GM18861 (cell line): Measurements from ENCODE around the gene KCNMA1.

Source experiments
- ATAC-seq: cut with Tn5 transposase; IDR thresholded peaks from one replicate; pipeline ENCODE4 v1.9.1; 2021; ENCODE audit not compliant: unreplicated experiment

Gene KCNMA1

DNA sequence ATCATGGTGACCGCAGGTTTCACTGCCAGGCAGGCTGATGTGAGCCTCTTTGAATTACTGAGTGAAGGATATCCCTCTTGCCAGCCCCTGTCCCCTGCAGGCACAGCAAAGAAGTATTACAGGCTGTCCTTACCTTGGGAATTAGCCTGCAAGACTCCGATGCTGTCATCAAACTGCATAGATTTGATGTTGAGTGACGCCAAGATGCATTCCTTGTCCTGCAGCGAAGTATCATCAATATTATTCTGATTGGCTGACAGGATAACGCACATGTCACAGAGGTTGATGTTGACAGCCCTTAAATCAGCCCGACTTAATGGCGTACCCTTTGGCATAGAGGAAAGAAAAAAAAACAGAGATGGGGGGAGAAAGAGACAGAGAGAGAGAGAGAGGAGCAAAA is 693.0 kb downstream of the KCNMA1 start:
- ATAC-seq: no peak

DNA sequence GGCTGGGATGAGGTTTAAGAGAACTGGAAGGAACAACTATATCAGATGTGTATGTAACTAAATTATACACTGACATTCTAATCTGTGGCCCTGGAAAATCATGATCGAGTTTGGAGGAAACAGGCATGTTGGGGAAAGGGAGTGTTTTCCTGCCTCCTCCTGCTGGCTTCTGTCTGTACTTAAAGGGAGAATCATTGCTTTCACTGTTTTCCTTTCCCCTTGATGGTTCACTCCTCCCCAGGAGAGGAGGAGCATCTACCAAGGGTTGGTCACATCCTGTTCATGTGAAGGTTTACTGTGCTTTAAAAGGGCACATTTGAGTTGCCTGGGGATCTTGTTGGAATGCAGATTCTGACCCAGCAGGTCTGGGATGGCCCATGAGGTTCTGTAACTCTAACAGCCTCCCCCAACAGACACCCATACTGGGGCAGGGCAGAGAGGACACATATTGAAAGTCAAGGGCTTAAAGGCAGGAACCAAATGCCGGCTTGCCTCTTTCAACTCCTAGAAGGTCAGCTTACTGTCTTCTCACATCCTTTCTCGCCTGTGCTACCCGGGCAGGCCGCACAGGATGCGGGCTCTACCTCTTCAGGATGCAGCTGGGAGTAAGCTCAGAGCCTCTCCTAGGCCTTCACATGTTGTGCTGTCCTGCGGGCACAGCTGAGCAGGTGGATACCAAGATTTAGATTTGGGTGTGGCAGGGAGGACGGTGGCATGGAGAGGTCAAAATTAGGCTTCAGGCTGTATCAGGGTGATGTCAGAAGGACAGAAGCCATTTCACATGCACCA is 694.8 kb downstream of the KCNMA1 start:
- ATAC-seq: no peak

DNA sequence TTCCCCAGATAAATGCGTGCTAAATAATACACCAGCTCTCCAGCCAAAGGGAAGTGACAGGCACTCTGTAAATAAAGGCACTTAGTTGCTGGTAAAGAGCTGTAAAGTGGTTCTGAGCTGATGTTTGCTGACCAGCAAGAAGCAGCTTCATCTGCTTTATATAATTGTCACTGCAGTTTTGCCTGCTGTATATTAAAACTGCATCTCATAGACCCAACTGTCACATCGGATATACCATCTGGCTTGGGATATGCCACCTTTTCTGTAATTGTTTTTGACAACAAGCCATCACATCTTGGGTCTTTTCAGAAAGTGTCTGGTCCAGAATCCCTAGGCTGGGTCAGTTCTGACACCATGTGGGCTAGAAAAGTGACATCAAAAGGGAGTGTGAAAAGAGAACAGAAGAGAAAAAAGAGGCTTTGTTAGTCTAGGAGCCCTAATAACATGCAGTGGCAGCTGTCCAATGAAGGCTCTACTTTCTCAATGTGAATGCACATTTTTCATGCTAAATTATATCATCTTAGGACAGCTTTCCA is 697.6 kb downstream of the KCNMA1 start:
- ATAC-seq: no peak

DNA sequence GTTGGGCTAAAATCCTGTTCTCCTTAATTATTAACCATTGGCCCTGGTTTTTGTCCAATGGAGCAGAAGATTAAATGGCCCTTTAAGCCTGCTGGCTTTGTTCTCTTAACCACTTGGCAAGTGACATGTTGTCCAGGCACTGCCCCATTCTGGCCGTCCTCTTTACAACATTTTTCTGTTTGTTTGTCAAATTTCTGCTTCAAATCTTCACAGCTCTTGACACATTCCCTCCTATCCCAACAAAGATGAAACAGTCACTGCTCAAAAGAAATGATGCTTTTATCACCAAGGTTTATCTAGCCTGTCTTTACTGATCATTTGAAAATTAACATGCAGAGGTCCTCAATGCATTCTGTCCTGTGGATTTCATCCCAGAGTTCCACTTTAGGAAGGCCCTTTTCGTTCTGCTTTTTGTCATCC is 700.4 kb downstream of the KCNMA1 start:
- ATAC-seq: no peak

DNA sequence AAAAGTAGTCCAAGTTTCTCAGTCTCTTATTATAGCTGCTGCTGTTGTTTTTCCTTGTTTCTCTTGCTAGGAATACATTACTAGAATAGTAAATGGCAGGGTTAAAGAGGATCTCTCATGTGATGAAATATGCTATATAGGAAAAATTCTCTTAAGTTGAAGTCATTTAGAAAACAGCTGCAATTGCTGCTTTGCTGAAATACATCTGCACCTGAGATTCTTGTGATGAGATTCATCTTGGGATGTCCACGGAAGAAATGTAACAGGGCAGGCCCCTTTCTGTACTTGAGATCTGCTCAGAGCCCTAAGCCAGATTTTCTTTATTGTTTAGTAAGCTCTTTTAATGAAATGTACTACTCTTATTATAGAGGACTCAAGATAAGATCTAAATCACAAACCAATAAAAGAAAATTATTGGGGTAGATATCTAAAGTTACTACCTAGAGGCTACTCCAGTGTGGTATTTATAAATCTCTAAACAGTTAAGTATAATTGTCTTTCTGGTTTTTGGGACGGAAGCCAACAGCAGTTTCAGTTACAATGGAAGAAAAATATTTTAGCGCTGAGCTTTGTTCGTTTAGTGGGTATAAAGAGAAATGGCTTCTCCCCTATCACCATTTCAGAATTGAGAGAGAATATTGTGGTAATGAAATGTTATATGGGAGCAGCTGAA is 701.5 kb downstream of the KCNMA1 start:
- ATAC-seq: no peak

DNA sequence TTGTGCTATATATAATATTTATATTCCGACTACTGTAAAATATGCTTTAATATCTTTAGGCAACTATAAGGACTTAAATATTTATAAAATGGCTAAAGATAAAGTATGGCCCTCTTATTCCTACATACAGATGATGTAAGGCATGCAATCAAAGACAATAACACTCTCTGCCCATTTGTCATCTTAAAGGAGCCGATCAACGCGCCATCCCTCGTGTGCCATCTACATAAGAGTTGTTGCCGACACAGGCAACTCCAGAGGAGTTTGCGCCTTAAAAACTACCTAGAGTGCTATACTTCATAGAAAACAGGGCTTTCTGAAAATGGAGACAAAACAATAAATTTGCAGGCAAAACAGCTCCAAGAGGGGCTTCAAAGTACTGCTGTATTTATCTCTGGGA is 709.0 kb downstream of the KCNMA1 start:
- ATAC-seq: no peak

DNA sequence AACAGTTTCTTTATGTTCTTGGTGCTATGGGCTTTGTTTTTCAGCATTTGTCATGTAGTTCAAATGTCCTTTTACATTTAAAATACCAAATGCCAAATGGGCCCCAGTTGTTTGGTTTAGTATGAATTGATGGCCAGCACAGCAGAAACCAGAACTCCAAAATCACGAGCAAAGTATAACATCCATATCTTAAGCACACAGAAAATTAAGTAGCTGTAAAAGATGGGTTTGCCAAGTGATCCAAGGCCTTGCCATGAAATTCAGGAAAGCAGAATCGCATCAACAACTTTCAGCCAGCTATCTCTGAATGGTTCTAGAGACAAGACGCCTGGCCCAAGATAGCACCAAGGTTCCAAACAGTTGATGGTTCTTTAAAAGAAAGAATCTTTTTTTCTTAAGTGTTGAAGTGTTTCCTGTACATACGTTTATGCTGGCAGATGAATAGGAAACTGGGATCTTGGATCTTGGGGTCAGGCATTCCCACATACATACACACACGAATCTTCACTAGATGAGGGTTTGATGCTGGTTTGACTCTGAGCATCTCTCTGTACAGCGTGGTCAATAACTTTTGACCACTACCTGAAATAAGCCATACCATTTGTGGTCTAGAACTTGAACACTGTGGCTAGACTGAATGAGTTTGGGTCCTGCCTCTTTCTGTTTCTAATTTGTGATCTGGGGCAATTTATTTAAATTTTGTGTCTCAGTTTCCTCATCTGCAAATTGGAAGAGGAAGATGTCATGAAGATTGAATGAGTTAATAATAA is 711.8 kb downstream of the KCNMA1 start:
- no peak for ATAC-seq

DNA sequence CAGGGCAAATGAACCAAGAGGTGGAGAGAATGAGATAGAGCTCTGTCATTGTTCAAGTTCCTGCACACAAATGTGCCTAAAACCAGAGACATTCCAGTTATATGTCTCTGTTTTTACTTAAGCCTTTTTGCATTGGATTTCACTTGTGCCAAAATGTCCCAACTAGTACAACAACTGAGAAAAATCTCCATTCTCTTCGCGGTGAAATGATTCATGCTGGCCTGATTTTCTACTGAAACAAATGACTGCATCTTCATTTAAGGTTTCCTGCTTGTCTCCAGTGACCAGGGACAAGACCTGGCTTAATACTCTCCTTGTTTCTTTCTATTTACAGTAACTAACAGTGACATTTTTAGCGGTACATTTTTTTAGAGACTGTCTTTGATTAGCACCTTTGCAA is 714.9 kb downstream of the KCNMA1 start:
- no peak for ATAC-seq

DNA sequence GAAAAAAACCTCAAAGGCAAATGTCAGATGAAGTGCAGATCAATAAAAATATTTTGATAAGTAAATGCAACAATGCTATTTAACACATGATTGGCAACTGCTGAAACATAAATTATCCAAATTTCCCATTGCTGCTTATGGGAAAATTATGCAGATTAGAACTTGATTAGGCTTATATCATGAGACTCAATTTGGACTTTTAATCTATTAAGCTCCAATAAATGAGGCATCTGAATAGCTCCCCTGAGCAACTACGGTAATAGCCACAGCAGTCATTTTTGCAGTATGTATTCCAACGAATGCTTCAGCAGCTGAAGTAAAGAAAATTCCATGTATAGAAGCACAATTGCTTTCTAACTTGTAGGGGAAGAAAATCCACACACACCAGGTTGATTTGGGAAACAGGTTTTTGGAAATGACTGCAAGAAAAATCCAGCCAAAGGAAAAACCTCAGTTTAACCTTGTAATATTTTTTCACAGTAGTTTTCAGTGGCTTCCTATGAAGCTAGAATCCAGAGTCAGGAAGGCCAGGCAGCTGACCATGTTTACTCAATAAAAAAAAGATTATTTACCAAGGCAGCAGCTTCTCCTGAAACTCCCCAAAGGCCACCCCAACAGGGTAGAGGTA is 716.1 kb downstream of the KCNMA1 start:
- ATAC-seq: no peak

DNA sequence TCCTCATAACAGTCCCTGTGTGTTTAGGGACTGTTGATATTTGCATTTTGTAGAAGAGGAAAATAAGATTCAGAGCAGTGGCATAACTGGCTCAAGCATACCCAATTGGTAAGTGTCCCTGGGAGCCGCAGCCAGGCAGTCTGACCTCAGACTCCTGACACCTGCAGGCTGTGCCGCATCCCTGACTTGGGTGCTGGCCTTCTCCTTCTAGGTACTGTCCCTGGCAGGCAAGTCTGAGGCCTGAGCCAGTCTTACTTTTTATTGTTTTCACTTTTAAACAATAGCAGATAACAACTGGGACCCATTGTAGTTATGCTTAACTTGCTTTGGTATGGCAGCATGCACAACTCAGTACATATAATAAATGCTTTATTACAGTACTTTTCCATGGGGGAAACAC is 717.0 kb downstream of the KCNMA1 start:
- ATAC-seq: no peak

DNA sequence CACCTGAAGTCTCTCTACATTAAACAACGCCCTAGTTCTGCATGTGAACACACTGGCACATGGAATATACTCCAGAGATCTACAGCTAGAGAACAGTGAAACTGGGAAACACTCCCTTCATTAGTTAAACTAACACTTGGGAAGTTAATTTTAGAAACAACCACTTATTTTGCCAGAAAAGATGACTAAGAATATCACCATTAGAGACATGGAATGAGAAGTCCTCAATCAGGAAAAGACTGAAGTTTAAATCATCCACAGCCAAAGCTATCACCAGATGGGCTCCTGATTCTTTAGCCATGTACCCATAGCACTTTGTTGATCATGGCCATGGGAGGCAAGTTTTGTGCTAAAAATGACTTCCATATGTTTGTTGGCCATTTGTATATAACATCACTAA is 719.5 kb downstream of the KCNMA1 start:
- no peak for ATAC-seq

DNA sequence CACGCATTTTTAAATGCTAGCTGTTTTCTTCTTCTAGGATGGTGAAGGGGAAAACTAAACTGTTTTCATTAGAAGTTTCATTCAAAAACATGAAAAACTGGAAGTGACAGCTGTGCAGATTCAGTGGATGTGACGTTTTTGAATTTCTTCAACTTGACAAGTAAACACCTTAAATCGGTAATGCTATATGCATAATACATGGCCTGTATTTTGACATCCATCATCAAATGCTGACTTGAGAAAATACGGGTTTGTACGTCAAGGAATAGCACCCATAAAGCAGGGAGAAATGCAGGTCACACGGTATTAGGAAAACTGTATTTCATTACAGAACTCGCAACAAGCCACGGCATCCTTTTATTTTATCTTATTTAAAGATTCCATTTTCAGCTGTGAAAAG is 720.5 kb downstream of the KCNMA1 start:
- no peak for ATAC-seq

DNA sequence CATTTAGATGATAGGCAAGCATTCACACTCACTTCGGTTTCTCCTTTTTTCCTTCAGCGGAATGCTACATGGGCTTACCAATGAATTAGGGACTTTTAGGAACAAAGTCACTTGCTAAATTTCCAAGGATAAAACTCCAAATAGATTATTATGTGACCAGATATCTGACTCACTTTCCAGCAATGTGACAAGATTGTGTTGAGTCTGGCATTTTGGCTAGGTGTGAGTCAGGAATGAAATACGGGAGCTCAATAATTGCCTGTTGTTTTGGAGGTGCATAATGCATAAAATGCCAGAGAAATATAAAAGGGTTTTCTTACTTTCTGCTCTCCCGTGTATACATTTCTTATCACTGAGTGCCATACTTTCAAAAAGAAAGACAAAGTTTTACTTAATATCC is 721.1 kb downstream of the KCNMA1 start:
- ATAC-seq: no peak

DNA sequence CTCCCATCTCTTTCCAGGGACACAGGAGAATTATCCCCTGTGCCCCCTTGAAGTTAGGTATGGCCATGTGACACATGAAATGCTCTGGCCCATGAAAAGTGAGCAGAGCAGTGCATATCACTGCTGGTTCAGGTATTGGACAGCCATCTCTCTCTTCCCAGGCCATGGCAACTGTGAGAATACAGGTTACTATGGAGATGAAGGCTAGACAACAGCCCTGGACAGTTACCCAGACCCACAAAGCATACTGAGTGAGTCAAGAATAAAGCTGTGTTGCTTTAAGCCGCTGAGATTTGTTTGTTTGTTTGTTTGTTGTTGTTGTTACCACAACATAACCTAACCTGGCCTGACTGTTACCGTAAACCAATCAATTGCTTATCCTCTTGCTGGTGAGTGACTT is 722.3 kb downstream of the KCNMA1 start:
- no peak for ATAC-seq

DNA sequence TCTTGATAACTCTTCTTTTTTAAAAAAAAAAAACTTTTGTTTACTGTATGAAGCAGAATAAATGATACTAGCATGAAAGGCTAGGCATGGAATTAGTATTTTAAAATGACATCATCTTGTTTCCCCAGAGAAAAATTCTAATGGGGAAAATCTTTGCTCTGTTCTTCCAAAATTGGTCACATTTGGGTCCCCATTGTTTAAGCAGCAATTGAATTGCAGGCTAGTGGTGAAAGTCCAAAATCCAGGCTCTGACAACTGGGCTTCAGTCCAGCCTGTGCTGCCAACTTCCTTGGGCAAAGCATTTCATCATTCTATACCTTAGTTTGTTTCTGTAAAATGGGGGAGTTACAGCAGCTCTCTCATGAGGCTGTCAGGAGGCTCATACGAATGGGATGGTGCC is 726.4 kb downstream of the KCNMA1 start:
- no peak for ATAC-seq

DNA sequence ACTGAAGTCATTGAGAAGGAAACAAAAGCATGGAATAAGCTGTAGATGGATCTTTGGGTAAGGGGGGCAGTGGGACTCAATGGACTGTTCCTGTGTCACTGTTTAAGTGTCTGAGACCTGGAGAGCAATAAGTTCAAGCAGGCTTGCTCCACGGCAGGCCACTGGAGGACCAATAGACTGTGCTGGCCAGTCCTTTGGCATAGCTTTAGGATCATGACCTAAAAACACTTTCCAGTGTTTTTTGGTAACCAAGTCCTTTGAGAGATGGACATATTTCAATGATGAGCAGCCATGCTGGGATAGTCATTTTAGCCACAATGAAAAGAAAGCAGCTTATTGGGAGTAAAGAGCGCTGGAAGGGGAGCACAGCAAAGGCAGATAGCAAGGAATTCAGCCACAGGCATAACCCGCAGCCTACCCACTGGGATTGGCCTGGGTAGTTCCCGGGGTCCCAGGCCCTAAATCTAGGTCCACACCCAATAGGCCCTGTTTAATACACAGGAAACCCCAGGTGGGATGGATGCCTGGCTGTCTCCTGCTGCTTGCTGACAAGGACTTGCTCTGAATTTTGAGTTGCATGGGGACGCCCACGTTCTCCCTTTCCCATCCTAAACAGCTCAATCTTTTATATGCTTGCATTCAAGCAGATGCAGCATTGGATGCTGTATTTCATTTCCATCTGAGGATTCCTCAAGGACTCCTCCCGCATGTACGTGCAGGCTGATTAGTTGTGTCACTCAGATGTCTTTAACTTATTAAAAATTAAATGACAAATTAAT is 727.2 kb downstream of the KCNMA1 start:
- ATAC-seq: no peak

DNA sequence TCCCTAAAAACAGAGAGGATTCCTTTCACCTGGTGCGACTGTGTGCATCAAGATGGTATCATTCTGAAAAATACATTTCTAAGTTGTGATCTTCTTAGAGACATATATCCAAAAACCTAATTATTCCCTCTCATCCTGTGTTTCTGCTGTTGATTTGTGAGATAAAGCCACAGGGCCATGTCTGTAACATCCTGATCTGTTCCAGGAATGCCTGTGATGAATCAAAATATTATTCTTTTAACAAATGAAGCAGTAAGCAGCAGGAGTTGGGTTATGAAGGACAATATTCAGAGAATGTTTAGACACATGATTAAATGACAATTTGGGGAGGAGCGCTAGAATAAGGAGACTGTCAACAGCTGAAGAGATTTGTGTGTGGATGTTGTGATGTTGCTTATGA is 731.4 kb downstream of the KCNMA1 start:
- no peak for ATAC-seq

DNA sequence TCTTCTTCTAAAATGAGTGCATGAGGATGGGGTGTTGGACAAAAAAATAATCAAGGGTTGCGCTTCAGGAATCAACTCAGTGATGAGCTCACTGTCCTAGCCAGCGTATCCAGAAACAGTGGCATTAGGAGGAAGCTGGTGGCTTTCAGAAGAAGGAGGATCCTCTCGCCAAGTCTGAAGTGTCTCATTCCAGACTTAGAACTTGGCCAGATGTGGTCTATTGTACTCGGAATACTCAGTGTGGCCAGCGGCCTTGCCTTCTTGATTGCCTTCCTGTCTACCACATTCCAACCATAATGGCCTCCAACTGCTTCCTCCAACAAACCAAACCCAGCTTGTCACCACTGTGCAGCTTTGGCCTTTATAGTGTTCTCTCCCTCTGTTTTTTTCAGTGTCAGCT is 732.4 kb downstream of the KCNMA1 start:
- no peak for ATAC-seq

DNA sequence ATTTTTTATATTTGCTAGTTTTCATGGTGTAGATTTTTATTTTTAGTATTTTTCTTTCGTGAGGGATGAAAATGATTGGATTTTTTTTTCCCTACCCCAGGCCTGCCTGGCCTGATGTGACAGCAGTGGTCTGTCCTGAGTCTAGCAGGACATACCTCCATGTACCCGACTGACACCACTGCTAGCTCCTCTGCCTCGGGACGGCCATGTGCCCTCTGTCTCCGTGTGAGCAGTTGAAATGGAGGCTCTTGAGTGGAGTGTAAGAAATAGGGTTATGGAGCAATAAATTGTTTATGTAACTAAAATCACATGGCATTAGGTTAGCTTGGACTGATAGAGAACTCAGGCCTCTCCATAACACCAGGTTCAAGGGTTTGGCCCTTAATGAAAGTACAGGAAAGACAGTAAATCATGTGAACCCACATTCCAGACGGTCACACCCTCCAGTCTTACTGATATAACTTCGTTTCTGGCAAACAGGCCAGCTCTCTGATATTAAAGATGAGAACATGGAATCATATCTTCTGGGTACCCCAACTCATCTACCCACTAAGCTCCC is 734.1 kb downstream of the KCNMA1 start:
- ATAC-seq: no peak

DNA sequence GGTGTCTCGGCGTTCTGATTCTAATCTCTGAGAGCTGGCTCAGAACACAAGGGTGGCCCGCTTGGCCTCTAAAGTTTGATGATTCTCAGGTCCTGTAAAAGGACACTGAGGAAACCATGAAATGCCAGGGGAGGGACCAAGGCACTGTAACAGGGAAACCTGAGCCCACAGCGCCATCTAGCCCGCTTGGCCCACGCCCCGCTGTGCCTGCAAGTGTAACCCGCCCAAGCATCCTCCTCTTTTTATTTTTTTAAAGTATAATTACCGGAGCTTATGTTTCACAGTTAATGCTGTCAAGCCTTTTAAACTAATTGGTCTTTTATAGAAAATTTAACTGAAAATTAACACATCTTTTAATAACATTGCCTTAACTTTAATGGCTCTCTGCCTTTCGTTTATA is 734.7 kb downstream of the KCNMA1 start:
- ATAC-seq: no peak
